HG02571 (cell line): Measurements from ENCODE around the gene TPPP3.

ENCODE experiments used
- ATAC-seq: cut with Tn5 transposase; IDR thresholded peaks from one replicate; pipeline ENCODE4 v1.9.1; 2021; ENCODE audit warnings: mild to moderate bottlenecking, moderate library complexity; ENCODE audit not compliant: unreplicated experiment

TPPP3 gene

GRCh38 chr16:67406111-67406971 is 13.0 kb upstream of the TPPP3 start:
- ATAC-seq: no peak

DNA sequence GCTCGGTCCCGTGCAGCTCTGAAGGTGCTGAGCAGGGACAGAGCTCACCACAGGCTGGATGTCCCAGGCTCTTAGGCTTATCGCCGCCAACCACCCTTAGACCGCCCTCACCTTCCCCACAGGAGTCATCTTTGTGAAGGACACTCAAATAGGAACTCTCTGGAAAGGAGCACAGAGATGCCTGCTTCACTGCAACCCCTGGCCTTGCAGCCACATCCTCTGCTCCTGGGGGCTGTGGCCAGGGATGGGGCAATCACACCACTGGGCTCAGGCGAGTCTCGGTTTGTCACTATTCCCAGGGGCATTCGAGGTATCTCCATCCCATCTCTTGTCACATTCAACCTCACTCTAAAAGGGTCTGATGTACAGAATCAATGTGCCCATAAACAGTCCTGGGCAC is 12.0 kb upstream of the TPPP3 start:
- ATAC-seq: no peak

- ATAC-seq: no peak
Measured at GRCh38 chr16:67404740-67405226, 11.5 kb upstream of the TPPP3 start.

GRCh38 chr16:67403976-67404555 is 10.8 kb upstream of the TPPP3 start:
- ATAC-seq: no peak

GRCh38 chr16:67400901-67401300 is 7.6 kb upstream of the TPPP3 start:
- no peak for ATAC-seq

- ATAC-seq: no peak
Measured at GRCh38 chr16:67399749-67400704, 6.7 kb upstream of the TPPP3 start.

GRCh38 chr16:67399218-67399733 is 6.0 kb upstream of the TPPP3 start:
- no peak for ATAC-seq

DNA sequence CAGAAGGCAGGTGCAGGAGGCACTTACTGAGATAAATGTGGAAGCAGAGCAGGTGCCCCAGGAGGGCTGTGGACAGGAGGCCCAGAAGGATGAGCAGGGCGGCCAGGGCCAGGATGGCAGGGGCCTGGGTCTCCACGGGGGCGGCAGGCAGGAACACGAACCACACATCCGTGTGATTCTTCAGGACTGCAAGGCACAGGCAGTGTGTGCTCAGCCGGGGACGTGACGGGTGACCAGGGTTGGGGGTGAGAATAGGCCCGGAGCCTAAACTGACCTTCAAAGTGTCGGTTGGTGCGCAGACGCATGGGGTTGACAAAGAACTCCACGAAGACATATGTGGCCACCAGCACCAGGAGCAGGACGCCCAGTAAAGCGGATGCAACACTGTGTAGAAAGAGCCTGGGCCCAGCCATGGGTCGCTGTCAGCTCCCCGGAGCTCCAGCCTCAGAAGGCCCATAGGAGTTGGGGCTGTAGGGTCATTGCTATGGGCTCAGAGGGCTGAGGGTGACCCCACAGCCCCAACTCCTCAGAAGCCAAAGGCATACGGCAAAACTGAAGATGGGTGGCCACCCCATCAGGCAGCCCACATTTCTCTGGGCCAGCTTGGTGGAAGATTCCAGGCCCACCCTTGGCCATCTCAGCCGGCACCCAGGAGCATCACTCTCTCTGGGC is 5.4 kb upstream of the TPPP3 start:
- no peak for ATAC-seq

DNA sequence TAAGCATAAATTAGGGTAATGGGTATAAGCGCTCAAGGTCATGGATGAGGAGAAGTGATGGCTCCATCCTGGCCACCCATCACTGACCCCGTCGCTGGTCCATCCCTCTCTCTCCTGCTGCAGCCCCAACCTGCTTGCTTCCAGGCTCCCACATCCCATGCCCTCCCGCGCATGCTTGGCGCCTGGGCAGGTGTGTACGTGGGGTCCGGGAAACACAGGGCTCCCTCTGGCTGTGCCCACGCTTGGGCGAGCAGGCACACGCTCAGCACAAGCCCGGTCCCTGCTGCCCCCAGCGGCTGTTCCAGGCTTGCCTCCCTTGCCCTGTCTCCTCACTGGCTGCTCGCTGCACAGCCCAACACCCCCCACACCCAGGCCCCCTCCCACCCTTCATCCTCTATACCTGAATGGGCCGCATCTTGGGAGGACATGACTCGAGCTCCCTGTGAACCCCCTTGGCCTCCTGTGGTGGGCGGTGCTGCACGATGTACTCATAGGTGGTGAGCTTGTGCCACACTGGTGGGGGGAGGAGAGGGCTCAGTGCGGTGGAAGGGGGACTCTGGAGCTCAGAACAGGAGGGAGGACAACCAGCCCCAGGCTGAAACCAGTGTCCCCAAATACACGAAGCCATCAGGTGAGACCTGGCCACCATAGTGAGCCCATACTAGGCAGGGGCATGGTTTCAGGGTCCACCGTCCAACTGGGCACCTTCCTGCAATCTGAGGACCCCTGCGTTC is 4.7 kb upstream of the TPPP3 start:
- no peak for ATAC-seq

GRCh38 chr16:67397036-67397801 is 3.9 kb upstream of the TPPP3 start:
- no peak for ATAC-seq

DNA sequence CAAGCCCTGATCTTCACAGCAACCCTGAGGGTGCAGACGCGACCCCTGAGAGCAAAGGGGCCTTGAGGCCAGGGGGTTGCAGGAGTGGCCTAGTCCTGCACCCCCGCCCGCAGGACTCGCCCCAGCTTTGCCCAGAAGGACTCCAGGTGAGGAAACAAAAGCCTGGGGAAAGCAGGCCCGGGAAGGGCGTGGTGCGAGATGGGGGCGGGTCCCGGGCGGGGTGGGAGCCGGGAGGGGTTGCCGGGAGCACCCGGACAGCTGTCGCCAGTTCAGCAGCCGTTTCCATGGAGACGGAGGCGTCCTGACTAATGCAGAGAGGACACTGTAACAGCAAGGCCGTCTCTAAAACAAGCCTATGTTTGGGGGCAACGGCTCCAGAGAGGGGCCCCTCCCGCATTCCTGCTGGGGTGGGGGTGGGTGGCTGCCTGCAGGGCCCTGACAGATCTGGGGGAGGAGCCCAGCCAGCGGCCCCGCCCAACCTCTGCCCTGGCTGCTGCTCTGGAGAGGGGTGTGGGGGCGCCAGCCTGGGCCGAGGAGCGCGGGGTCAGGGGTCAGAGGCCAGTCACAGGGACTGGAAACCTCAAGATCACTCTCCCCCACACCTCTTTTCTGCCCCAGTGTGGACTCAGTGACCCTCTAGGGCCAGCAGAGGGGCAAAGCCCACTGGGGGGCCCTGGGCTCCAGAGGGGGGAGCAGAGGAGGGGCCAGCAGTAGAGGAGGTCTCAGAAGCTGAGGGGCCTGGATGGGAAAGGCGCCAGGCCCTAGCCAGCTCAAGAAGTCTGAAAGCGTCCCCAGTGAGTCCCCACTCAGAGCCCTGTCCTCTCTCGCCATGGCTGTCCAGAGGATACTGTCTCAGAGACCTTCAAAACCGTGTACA is 3.1 kb upstream of the TPPP3 start:
- no peak for ATAC-seq

GRCh38 chr16:67395458-67396158 is 2.3 kb upstream of the TPPP3 start:
- no peak for ATAC-seq

DNA sequence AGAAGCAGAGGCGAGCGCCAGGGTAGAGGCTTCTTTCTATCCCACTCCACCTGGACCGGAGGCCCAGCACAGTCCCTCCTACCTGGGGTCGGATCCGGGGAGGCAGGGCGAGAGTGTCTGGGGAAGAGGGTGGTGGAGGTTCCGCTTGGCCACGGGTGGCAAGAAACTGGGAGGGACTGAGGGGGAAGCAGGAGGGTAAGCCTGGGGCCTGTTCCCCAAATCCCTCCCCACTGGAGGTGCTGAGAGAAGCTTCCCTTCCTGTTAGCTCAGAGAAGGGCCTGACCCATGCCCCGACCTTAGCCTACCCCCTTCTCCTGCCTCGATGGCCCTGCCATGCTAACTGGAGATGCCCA is 1.8 kb upstream of the TPPP3 start:
- ATAC-seq: no peak

GRCh38 chr16:67394155-67395104 is 1.1 kb upstream of the TPPP3 start:
- no peak for ATAC-seq

- no peak for ATAC-seq
Measured at GRCh38 chr16:67393788-67394154, 473 bp upstream of the TPPP3 start.

DNA sequence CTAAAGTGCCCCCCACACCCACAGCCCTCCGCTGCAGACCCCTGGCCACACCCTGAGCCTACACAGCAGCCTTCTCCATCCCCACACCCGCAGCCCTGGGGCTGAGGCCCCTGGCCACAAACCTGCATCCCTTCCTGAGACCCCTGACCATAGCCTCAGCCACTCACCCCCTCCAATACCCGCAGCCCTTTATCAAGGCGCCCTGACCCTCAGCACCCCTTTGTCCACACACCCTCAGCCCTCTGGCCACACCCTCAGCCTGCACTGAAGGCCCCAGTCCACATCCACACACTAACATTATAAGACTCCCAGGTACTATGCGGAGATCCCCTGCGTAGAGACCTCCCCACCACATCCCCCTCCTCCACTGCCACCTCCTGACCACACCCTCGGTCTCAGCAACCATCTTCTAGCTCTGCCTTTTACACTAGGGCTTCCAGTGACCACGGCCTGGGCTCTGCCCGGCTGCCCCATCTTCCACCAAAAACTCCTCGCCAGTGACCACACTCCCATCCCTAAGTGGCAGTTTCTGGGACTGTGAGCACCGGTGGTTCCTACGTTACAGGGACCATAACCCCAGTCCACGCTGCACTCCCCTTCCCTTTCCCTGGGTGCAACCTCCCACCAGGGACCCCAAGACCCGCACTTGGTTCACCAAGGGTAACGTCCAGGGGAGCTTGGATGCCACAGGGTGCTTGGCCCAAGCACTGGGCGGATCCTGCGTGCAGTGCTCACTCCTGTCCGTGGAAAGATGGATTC is 818 bp downstream of the TPPP3 start:
- ATAC-seq: no peak
